DMS79 treated with DMSO at 0.1 percent for 48 hours (cell line): ENCODE results near the gene KDM2B.

Experiments used
- DNase-seq: peaks from one replicate; lab custom pipeline; 2025; lab: John Stamatoyannopoulos, UW

The KDM2B gene

GRCh38 chr12:121580959-121581685 is at the start of gene KDM2B:
TSS of gene KDM2B (minus strand) at chr12:121581023. CDS start at chr12:121580911, 112 bp downstream.
- DNase-seq = peak; percentile 50

- no peak for DNase-seq
Measured at GRCh38 chr12:121628536-121628935, 47.7 kb upstream of the KDM2B start.

- no peak for DNase-seq
Measured at GRCh38 chr12:121628037-121628436, 47.2 kb upstream of the KDM2B start.

GRCh38 chr12:121626853-121627640 is 46.2 kb upstream of the KDM2B start:
- peak; percentile 51 for DNase-seq

- peak; percentile 88 for DNase-seq
Measured at GRCh38 chr12:121626087-121626852, 45.4 kb upstream of the KDM2B start, which contains the start of gene ORAI1. TSS of gene ORAI1 (plus strand) at chr12:121626530.

- DNase-seq = no peak
Measured at GRCh38 chr12:121620333-121620891, 39.6 kb upstream of the KDM2B start.

- DNase-seq = no peak
Measured at GRCh38 chr12:121618659-121619233, 37.9 kb upstream of the KDM2B start.

GRCh38 chr12:121614872-121615467 is 34.1 kb upstream of the KDM2B start:
- DNase-seq = no peak

GRCh38 chr12:121613462-121613861 is 32.6 kb upstream of the KDM2B start:
- no peak for DNase-seq

GRCh38 chr12:121611306-121611705 is 30.5 kb upstream of the KDM2B start:
- DNase-seq = no peak

- no peak for DNase-seq
Measured at GRCh38 chr12:121610239-121611149, 29.7 kb upstream of the KDM2B start.

- DNase-seq = no peak
Measured at GRCh38 chr12:121608301-121608700, 27.5 kb upstream of the KDM2B start.

GRCh38 chr12:121603581-121603980 is 22.8 kb upstream of the KDM2B start:
- DNase-seq = no peak

GRCh38 chr12:121602766-121603165 is 21.9 kb upstream of the KDM2B start:
- DNase-seq = no peak

- no peak for DNase-seq
Measured at GRCh38 chr12:121600702-121601336, 20.0 kb upstream of the KDM2B start.

- no peak for DNase-seq
Measured at GRCh38 chr12:121596526-121596925, 15.7 kb upstream of the KDM2B start.

- no peak for DNase-seq
Measured at GRCh38 chr12:121595520-121595919, 14.7 kb upstream of the KDM2B start.

- no peak for DNase-seq
Measured at GRCh38 chr12:121592320-121592719, 11.5 kb upstream of the KDM2B start.

GRCh38 chr12:121590476-121591143 is 9.8 kb upstream of the KDM2B start:
- DNase-seq = no peak
